GM18505 (cell line): ENCODE measurements around the gene ELAVL2.

Experiments used
- ATAC-seq: cut with Tn5 transposase; IDR thresholded peaks from one replicate; pipeline ENCODE4 v1.9.1; 2021; ENCODE audit not compliant: unreplicated experiment
- POLR2A ChIP-seq: IDR thresholded peaks from 4 replicates; pipeline ENCODE4 v1.6.1; 2011; ENCODE audit warnings: borderline replicate concordance; ENCODE audit not compliant: insufficient read depth, insufficient read length; ENCODE audit errors: extremely low read depth

ELAVL2 gene

DNA sequence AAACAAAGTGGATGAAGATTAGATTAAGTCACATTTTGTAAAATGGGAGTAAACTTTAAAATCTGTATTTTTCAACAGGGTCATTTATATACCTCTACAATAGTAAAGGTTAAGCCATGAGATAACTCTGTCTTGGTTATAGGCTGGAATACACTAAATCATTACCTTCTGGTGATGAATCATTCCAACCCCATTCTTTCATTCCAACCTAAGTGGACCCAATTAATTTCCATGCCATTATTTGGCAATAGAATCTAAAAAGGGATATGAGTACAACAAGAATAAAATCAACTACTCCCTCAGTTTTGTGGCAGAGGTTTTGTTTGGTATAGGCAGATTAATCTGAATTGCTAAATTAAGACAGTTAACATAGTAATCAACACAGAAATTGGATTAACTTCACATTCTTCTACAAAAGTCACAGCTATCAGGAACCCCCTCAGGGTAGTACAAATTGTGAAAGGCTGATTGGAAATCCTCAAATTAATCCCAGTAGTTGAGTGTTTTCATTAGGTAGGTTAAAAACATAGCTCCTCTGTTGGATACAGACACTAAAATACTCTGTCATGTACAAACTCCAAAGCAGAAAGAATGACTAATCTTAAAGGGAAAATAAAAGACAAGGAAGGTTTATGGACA lies 54.2 kb downstream of the ELAVL2 start:
- no peak for TF ChIP-seq POLR2A
- ATAC-seq, result no peak

DNA sequence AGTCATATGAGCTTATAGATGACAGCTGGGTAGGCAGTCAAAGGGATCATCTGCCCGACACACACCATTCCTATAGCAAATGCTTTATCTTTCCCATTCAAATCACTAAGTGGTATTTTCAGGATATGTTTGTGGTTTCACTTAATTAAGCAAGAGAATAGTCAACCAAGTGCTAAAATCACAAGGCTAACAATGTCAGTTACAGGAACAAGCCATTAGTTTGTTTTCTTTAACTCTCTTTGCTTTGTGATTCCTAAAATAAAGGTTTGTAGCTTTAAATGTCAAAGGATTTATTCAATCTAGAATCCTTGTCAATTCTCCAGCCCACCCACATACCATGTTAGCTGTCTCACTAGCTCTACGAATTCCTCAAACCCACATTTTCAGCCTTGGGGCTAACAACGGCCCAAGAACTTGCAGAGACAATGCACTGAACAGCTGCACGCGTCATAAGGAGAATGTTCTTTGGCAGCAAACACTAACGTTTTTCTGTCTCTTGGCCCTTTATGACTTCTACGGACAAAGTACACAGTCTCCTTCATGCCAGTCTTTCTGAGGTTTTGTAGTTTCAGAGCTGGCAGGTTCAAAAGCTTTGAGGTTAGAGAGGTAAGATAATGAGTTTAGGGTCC lies 56.6 kb downstream of the ELAVL2 start:
- ATAC-seq, result no peak
- TF ChIP-seq POLR2A, result no peak

DNA sequence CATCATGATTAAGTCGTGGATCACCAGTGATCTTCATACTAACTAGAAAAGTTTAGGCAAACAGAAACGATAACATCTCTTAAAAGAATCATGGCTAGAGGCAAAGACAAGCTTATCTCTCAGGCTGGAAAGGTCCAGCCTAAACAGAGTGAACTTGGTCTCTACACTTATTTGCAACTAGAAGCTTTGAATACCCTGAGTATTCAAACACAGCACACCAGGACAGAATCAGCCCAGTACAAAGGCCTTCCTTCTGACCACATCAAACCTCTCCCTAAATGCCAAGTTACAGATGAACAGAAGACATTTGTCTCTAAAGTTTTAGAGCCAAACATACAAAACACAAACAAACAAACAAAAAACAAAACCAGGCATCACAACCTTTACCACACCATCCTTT lies 57.2 kb downstream of the ELAVL2 start:
- no peak for TF ChIP-seq POLR2A
- no peak for ATAC-seq

DNA sequence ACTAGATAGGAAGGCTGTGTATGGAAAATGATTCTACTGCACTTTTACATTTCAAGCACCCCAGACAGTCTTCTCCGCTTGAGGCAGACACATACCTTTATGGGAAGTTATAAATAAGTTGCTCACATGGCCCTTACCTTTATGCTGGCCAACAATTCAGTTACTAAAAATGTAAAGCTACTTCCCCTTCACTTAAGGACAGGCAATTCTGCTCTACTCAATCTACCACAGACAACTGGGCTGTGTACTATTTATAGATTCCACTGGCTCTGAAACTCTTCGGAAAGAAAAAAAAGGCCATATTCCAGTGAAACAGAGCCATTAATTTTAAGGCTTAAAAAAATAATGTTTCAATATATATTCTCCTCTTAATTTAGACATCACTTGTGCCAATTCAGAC lies 59.4 kb downstream of the ELAVL2 start:
- no peak for ATAC-seq

DNA sequence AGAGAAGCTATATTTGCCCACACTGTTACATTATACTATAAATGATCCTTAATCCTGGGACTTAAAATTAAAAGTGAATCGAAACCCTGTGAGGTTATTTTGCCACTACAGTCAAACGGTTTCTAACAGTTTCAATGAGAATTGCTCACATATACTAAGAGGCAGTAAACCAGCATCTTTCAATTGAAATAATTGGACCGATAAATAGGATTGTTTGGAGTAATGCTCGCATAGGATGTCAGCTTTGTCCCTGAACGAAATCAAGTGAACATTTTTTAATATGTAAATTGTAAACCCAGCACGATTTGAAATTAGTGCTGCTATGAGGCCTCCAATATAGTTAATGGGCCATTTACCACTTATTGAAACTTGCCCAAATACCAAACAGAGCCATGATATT lies 60.5 kb downstream of the ELAVL2 start:
- ATAC-seq, result no peak
- no peak for TF ChIP-seq POLR2A

More for the DNA sequence above, 59.4 kb downstream of the ELAVL2 start:
- TF ChIP-seq POLR2A, result no peak

DNA sequence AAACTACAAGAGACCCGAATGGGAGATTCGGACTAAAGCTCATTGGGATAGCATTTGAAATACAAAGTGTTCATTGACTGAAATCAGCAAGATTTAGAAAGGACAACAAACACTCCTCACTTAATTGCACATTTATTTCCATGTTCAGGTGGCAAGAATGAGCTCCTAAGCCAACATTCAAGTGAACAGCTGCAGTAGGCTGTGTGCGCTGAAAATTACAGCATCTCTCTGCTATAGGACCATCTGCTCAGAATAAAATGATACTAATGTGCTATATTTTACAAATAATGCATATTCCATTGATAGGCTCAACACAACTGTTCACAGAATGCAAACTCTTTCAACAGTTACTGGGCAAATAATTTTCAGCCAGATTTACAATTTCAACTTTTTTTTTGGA lies 61.8 kb downstream of the ELAVL2 start:
- ATAC-seq, result no peak
- no peak for TF ChIP-seq POLR2A

DNA sequence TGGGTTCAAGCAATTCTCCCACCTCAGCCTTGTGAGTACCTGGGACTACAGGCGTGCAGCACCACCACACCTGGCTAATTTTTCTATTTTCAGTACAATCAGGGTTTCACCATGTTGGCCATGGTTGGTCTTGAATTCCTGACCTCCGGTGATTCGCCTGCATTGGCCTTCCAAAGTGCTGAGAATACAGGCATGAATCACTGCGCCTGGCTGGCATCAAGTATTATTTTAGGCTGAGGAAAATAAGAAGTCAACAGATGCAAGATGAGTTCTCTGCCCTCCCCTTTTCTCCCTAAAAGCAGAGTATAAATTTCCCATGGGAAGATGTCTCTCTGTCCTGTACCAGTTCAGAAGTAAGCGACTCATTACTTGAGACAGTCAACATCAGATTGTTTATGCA lies 71.5 kb downstream of the ELAVL2 start:
- no peak for ATAC-seq

DNA sequence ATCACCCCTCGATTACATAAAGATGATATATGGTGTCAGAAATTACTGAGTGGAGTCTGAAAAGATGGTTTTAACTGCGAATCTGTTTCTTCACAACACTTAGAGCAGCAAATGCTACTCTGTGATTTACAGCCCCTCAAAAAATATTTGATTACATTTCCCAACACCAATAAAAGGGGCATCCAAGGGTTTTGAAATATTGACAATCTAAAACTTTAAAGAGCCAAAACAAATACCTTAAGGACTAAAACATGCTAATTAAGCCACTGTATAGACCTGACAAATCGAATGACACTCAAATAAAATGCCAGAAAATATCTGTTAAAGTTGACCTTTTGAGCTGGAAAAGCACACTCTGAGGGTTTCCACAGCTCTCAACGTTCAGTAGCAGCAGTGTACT lies 73.2 kb downstream of the ELAVL2 start:
- no peak for TF ChIP-seq POLR2A
- ATAC-seq, result no peak

More for the DNA sequence above, 71.5 kb downstream of the ELAVL2 start:
- TF ChIP-seq POLR2A, result no peak

DNA sequence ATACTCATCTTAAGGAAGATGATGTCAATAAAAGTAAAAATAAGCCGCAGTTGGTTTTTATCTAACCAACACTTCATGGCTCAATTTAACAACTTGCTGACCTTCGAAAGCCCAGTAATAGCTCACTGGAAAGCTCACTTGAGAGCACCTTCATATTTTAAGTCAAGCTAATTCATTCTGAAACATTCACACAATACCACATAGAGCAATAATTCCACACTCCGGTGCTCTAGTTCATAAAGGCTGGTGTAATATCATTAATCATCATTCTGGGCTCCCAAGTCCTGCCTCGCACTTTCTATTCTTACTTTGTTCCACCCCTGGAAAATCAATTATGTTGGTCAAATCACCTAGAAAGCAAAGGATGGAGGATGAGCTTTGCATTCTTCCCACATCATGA lies 74.4 kb downstream of the ELAVL2 start:
- no peak for ATAC-seq

DNA sequence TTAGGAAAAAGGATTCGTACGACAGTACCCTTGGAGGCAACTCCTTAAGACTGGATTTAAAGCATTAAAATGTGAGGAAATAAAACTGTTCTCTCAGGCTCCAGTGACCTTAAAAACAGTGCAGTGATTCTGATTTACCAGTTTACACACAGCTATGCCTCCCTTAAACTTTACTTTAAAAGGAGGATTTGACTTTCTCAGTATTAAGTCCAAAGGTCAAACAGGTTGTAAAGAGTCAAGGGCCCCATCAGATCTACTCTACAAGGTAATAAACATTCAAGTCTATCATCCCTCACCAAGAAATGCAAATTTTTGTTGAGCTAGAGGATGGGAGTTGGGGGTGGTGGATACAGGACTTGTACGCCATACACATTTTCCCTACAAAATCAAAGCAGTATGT lies 75.2 kb downstream of the ELAVL2 start:
- TF ChIP-seq POLR2A, result no peak
- no peak for ATAC-seq

More for the DNA sequence above, 74.4 kb downstream of the ELAVL2 start:
- TF ChIP-seq POLR2A, result no peak

DNA sequence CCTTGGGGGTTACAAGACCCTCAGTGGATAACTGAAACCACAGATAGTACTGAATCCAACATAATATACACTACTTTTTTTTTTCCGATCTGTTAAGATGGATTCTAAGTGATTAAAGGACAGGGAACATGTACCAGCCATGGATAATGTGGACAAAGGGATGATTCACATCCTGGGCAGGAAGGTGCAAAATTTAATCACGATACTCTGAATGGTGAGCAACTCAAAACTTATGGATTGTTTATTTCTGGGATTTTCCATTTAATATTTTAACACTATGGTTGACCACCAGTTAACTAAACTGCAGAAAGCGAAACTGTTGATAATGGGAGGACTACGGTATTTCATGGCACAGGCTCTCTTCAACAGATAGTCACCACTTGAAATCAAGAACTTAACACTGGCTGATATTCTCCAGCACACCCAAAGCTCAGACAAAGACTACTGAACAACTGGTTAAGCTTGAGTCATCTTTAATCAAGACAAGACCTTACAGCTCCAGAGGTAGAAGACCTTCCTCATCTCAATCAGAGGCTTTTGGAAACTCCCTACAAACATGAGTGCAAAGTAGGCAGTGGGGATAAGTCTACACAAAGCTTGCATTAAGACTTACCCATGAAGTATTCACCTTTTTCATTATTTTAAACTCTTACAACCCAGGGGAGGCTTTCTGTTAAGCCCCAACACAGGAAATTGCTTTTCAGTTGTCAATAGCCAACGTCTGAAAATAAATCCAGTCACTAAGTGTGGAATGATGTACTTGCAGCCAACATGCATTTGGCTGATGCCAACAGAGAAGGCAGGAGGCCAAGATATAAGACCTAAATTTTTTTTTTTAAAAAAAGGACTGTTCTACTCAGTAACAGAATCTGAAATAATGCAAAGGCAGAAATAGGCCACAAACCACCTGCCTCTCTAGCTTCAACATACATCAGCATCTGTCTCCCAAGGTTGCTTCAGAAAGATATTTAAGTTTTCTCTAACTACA lies 78.7 kb downstream of the ELAVL2 start:
- no peak for TF ChIP-seq POLR2A
- no peak for ATAC-seq

DNA sequence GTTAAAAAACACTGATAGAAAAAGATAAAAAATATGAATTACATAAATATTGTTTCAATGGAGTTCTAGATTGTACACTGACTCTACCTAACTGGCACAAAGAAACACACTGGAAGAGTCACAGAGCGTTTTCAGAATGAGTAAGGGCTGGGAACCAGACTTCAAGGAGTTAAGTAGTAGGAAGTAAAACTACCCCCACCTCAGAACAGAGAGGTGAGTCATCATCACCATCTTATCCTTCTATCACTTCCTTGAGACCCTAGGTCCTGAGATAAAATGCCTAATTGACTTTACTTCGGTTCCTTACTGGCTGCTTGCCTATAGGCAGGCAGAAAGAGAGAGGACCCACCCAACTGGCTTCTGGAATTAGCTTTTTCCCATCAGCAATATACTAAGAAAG lies 79.7 kb downstream of the ELAVL2 start:
- ATAC-seq, result no peak
- no peak for TF ChIP-seq POLR2A

DNA sequence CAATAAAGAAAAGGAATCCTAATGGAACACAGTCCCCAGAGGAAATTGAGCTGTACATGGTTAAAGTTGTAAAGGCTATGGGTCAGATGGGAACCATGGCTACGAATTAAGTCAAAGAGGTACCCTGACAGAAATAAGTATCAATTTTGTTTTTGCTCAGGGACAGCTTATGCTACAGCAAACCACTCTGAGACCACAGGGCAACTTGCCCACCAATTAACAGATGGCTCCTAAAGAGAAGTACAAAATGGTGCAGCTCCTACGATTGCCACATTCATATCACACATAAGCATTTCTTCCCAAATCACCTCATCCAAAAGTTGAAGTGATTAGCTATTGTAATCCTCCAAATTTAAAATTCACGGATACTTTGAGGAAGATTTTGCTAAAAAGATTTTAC lies 83.0 kb downstream of the ELAVL2 start:
- TF ChIP-seq POLR2A, result no peak
- ATAC-seq, result no peak
